ENCODE results near the gene RIPPLY1.

RIPPLY1 gene

GRCh38 chrX:106903291-106903824 lies at the start of gene RIPPLY1:
Gene RIPPLY1, minus strand, starts transcription at chrX:106903341. Its CDS starts 54 bp downstream, at chrX:106903287.
- no peak for TF ChIP-seq CTCF (IDR thresholded peaks at IDR 0.05; ENCODE audit: low read depth, low read length)
- DNase-seq (ENCODE audit: low read depth in 2 of 2) = no peak

GRCh38 chrX:106952538-106952937 lies 49.4 kb upstream of the RIPPLY1 start:
- no peak overlapping the region for H3K4me3 ChIP-seq (replicated peaks in 1 of 2; ENCODE audit: low read depth in 2 of 2, low read length in 2 of 2)
- TF ChIP-seq CTCF (IDR thresholded peaks at IDR 0.05; ENCODE audit: low read depth, low read length) = no peak
- DNase-seq (ENCODE audit: low read depth in 2 of 2) = no peak

More at GRCh38 chrX:106903291-106903824, at the start of gene RIPPLY1:
- no peak within 1 kb of the TSS for H3K4me3 ChIP-seq (replicated peaks in 1 of 2; ENCODE audit: low read depth in 2 of 2, low read length in 2 of 2)

GRCh38 chrX:106952089-106952488 lies 48.9 kb upstream of the RIPPLY1 start:
- no peak overlapping the region for H3K4me3 ChIP-seq (replicated peaks in 1 of 2; ENCODE audit: low read depth in 2 of 2, low read length in 2 of 2)
- DNase-seq (ENCODE audit: low read depth in 2 of 2) = no peak
- no peak for TF ChIP-seq CTCF (IDR thresholded peaks at IDR 0.05; ENCODE audit: low read depth, low read length)

- no peak for TF ChIP-seq CTCF (IDR thresholded peaks at IDR 0.05; ENCODE audit: low read depth, low read length)
- no peak overlapping the region for H3K4me3 ChIP-seq (replicated peaks in 1 of 2; ENCODE audit: low read depth in 2 of 2, low read length in 2 of 2)
- DNase-seq (ENCODE audit: low read depth in 2 of 2) = no peak
Measured at GRCh38 chrX:106951230-106951629, 48.1 kb upstream of the RIPPLY1 start.

GRCh38 chrX:106950381-106950780 lies 47.2 kb upstream of the RIPPLY1 start:
- DNase-seq (ENCODE audit: low read depth in 2 of 2) = no peak
- no peak overlapping the region for H3K4me3 ChIP-seq (replicated peaks in 1 of 2; ENCODE audit: low read depth in 2 of 2, low read length in 2 of 2)
- no peak for TF ChIP-seq CTCF (IDR thresholded peaks at IDR 0.05; ENCODE audit: low read depth, low read length)

- TF ChIP-seq CTCF (IDR thresholded peaks at IDR 0.05; ENCODE audit: low read depth, low read length) = no peak
- no peak for DNase-seq (ENCODE audit: low read depth in 2 of 2)
- H3K4me3 ChIP-seq (replicated peaks in 1 of 2; ENCODE audit: low read depth in 2 of 2, low read length in 2 of 2) = no peak overlapping the region
Measured at GRCh38 chrX:106949366-106949765, 46.2 kb upstream of the RIPPLY1 start.

GRCh38 chrX:106948641-106949040 lies 45.5 kb upstream of the RIPPLY1 start:
- no peak for TF ChIP-seq CTCF (IDR thresholded peaks at IDR 0.05; ENCODE audit: low read depth, low read length)
- H3K4me3 ChIP-seq (replicated peaks in 1 of 2; ENCODE audit: low read depth in 2 of 2, low read length in 2 of 2) = no peak overlapping the region
- DNase-seq (ENCODE audit: low read depth in 2 of 2) = peak in 1 of 2 donors; percentile 25

Measured in cardiac fibroblast (primary cell).